GM18499 (cell line): ENCODE measurements around the gene SPATA19.
A peak's percentile ranks its signal among the peaks of the same experiment; 100 is the strongest.
"Not testable (repeated sequence)": the region's sequence is repeated elsewhere in the genome, so short reads cannot be mapped to it uniquely, and the experiment has no call there.

ENCODE experiments used
- ATAC-seq: cut with Tn5 transposase; IDR thresholded peaks from one replicate; pipeline ENCODE4 v1.9.1; 2021; ENCODE audit warnings: moderate number of reproducible peaks; ENCODE audit not compliant: insufficient read depth, unreplicated experiment

Gene SPATA19, protein sequence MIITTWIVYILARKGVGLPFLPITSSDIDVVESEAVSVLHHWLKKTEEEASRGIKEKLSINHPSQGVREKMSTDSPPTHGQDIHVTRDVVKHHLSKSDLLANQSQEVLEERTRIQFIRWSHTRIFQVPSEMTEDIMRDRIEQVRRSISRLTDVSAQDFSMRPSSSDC

DNA sequence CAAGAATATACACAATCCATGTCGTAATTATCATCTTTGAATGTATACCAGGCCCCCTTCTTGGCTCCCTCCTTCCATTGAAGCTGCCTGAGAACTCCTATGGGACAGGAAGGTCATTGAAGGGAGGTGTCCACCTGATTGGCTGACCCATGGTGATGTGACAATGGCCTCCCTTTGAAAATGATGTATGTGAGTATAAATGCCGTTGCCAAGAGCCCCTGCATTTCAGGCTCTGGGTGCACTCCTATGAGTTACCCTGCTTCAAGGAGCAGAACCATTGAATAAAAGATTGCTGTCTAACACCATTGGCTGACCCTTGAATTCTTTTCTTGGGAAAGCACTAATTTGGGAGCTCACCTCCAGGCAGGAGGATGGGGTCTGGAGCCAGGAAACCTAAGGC is at the start of gene SPATA19:
SPATA19 (minus strand) TSS at position 101 of the 400 bp plus-strand sequence; CDS start at position 34, 67 bp downstream.
- no peak for ATAC-seq

DNA sequence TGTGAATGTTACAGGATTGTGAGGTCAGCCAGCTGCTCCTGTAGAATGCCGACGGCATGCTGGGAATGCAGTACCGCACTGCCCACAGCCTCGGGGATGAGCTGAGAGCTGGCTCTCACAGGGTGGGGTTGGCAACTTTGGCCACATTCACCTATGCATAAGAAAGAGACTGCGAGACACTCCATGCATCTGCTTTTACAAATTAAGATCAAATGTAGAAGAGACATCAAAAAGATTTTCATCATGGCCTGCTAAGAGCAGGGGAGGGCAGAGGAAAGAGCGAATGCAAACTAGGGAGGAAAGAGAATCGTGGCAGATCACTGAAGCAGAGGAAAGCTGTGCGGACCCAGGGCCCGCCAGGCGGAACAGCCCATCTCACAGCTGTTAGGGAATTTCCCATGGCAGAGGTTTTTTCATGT is 49.8 kb upstream of the SPATA19 start:
- ATAC-seq = peak; percentile 42

DNA sequence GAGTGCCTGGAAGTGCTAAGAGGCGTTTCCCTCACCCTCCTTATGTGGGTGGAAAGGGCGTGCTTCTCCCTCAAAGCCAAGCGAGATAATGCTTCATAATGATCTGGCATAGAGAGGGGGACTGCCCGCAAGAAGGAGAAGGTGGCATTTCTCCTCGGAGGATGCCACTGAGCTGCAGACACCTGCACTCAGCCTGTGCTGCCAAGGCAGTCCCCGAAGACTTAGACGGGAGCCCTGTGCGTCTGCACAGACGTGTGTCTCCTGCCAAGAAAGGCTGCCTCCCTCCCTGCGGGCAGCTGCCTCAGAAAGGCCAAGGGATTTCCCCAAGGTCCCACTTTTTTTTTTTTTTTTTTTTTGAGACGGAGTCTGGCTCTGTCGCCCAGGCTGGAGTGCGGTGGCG is 48.1 kb upstream of the SPATA19 start:
- no peak for ATAC-seq

DNA sequence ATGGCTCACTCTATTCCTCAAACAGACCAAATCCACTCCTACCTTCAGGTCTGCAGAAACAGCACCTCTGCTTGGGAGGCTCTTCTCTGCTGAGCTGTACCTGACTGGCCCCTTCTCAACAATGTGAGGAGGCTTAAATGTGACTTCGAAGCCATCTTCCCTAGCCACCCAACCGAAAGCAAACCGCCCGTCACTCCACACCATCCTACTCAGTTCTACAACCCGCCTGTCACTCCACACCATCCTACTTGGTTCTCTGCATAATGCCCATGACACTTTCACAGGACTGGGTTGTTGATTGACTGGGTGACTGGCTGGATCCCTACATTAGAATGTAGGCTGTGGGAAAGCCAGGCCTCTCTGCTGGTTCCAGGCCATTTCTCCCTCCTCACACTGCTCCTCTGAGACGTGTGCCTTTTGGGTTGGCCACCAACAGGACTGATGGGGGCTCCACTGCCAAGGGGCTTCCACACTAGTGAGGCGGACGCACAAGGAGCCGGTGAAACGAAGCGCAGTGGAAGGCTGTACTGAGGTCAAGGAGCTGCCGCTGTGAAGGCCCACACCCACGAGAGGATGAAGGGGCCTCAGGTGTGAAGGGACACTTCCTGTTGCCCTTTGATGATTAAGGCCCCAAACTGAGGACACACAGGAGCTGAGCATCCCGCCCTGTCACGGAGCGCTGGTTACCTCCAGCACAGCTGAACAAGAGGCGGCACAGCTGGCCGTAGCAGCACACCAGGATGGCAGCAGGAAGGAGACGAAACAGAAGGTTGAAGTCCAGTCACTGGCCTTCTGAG is 47.5 kb upstream of the SPATA19 start:
- ATAC-seq = no peak

DNA sequence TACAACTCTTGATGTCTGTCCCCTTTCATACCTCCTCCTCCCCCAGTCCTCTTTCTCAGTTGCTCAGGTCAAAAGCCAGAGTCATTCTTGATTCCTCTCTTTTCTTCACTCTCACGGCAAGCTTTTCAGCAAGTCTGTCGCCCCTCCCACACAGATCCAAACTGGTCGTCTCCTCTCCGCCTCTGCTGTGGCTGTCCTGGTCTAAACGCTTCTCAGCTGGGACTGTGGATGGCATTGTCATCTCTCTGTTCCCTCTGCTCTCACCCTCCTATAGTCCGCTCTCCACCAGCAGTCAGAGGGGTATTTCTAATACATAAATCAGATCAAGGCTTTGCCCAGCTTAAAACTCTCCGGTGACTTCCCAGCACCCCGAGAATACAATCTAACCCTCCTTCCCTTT is 46.8 kb upstream of the SPATA19 start:
- ATAC-seq = no peak

DNA sequence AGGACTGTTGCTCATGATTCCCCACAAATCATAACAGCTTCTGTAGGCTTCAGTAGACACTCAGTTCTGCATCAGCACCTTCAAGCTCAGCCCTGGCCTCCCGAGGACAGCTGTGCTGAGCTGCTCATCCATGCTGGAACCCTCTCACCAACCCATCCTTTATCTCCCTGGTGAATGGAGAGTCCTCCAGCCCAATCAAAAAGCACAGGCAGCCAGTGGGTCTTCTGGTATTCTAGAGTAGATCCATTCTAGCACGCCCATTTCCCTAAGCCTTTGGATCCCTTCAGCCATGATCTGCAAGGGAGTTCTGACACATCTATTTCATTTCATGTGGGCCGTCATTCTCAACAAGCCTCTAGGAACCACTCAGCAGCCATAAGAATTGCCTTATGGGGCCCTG is 44.6 kb upstream of the SPATA19 start:
- no peak for ATAC-seq

DNA sequence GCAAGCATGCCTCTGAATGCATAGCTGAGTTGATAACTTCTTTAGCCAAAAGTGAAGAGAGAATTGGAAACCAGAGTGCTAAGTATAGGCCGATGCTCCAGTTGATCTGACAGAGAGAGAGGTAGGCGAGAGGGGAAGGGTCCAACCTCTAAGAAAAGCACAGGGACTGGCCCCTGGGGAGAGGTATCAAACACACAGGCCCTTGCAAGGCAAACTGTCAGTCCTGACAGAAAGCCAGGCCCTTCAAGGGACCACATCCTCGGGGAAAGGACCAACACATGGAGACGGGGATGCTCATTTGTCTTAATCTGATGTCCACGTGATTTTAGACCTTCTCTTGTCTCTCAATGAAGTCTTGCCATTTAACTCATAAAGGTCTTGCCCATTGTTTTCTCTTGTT is 43.9 kb upstream of the SPATA19 start:
- no peak for ATAC-seq

DNA sequence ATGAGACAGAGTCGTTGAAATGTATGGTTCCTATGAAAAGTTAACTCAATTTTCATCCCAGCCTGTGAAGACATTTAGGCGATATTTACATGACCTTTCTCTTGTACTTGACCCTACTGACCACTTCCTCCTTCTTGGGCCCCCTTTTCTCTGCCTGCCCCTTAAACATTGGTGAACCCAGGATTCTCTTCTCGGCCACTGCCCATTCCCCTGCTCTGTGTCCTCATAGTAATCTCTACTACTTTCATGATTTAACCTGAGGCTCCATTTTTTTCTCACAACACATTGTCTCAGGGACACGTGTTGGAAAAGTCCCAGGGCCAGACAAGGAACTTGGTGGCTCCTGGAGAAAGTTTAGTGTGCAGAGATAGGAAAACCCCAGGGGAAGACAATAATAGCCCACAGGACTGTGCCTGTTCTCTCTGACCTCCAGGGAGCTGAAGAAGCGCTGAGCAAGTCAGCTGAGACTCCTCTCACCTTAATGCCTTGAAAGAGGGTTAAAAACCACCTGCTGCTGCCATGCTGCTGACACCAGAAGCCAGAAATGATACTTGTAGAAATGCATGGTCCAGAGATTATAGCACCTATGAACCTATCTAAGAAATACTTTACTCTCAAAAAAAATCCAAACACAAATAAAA is 42.5 kb upstream of the SPATA19 start:
- ATAC-seq = no peak

DNA sequence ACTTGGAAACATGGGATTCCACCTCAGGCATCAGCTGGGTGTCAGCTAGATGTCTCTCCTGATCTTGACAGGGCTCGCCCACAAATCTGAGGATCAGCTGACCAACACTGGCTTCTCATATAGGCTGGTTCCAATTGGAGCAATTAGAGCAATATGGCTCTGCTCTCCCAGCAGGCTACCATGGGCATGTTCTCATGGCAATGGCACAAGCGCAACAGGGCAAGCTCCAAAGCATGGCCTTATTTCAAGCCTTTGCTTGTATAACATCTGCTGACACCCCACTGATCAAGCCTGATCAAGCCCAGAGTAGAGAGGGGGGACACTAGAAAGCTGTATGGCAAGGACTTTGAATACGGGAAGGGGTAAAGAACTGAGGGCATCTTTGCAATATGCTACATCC is 40.7 kb upstream of the SPATA19 start:
- no peak for ATAC-seq

DNA sequence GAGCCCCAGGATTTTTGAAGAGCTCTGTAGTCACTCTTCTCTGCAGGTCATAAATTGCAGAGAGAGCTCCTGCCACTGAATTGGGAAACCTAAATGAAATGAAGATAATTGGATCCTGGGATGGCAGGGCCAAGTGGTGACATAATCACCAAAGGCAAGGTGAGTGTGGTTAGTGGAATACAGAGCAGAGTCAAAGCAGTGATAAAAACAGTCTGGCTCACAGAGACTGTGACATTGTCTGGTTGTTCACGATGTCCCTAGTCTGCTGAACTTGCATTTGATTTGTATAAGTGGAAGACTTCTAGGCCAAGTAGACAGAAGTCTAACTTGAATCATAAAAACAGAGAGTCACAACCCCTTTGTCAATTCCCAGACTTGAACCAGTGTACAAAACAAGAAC is 26.8 kb upstream of the SPATA19 start:
- no peak for ATAC-seq

DNA sequence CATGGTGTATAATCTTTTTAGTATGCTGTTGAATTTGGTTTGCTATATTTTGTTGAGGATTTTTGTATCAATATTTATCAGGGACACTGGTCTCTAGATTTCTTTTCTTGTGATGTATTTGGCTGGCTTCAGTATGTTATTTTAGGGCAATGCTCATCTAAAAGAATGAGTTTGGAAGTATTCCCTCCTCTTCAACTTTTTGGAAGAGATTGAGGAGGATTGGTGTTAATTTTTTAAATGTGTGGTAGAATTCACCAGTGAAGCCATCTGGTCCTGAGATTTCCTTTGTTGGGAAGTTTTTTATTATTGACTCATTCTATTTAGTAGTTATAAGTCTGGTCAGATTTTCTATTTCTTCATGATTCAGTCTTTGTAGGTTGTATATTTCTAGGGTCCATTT is 22.1 kb upstream of the SPATA19 start:
- no peak for ATAC-seq

DNA sequence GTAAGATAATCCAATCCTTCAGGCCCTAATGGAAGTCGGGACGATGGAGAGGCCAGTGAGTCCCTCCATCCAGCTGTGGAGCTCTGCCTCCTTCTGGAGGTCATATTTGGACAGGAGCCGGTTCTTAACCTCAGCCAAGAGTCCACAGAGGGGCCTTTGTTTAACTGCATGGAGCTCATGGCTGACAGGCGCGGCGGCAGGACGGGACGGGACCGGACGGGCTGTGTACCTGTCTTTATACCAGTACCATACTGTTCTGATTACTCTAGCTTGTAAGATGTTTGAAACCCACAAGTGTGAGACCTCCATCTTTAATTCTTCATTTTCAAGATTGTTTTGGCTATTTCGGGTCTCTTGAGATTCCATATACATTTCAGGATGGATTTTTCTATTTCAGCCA is 20.2 kb upstream of the SPATA19 start:
- ATAC-seq = no peak

DNA sequence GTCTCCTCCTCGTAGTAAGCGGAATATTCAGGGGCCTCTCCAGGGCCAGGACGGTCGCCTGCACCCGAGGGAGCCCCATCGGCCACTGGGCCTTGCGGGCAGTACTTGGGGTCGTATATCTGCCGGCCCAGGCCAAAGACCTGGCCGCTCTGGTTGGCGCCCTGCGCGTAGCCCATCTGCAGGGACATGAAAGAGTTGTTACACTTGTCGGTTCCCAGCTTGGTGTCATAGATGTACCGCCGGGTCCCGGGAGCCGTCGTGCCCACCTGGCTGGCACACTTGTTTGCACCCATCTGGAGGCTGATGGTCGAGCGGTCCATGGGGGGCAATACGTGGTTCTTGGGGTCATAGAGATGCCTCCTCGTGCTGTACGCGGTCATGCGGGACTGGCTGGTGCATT is 19.4 kb upstream of the SPATA19 start:
- ATAC-seq = no peak

DNA sequence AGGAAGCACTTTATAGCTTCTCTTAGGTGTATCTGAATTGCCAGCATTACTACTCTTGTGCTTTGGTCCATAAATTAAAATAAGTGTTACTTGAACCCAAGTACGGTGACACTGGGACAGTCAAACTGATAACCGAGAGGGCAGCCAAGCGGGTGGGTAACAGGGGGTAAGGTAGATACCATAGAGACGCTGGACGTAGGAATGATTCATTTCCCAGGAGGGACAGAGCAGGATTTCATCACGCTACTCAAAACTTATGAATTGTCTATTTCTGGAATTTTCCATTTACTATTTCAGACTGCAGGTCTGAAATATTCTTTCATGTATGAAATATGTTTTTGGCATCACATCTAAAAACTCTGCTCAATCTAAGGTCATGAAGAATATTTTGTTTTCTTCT is 14.8 kb upstream of the SPATA19 start:
- ATAC-seq = no peak

DNA sequence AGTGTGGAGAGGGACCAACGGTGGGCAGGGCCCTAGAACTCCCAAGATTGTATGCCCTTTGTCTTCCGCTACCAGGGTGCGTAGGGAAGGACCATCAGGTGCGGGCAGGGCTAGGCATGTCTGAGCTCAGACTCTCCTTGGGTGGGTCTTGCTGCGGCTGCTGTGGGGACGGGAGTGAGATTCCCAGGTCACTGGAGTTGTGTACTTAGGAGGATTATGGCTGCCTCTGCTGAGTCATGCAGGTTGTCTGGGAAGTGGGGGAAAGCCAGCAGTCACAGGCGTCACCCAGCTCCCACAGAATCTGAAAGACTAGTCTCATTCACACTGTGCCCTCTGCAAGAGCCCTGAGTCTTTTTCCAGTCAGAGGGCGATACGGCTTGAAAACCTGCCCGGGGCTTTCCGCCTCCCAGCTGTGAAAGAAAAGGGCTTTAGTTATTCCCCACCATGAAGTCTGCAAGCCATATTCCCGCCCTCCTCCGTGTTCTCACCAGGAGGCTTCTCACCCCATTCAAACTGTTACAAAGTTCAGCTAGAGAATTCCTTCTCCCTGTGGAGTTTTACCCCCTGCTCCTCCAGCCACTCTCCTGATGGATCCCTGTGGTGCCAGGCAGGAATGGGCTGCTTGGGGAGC is 9.1 kb upstream of the SPATA19 start:
- ATAC-seq = not testable (repeated sequence)

DNA sequence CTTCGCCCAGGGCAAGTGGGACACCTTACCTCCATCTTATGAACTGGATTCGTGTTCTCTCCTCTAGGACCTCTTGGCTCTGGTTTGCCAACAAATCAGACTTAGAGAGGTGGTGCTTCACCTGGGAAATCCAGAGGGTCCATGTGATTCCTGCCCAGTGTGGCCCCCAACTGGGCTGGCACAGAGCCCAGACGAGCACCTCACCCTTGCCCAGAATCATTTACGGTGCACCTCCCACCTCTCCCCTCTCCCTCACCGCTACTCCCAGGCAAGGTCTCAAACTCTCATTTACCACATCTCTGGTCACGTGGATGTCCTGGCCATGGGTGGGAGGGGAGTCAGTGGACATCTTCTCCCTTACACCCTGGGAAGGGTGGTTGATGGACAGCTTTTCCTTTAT is 1.1 kb downstream of the SPATA19 start:
- no peak for ATAC-seq

DNA sequence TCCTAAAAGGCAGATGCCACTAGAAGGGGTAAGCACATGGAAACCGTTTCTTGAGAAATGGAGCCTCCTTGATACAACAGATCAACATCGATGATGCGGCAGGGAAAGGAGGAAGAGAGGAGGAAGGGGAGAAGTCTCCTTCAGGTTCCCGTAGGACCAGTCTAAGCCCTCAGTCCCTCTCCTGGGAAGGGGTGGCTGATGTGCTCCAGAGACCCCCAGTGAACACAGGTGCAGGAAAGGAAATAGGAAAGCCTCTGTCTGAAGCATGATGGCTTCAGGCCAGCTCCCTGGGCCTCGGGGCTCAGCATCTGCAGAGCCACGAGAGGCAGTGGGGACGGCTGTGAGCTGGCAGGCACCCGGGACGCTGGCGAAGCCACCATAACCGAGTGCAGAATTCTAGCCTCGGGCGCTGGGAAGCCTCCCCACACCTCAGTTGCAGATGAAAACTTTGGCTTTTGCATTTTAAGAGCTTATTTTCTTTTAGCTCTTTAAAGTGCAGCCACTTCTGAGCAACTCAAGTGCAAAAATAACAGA is 1.8 kb downstream of the SPATA19 start:
- no peak for ATAC-seq

DNA sequence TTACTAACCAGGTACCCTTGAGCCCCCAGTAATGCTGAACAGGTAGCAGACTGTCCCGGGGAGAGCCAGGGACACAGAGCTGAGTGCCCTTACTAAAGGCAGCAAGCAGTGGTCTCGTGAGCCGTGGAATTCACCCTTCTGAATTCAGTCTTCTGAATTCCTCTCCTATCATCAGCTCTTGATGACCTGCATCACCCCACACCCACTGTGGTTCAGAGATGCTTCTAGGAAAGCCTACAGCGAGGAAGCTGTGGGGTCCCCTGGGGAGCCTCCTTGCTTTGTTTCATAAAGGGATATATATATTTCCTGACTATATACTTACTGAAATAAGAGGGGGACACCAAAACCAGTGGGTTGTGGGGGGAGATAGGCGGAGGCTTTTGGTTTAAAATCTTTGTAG is 2.6 kb downstream of the SPATA19 start:
- ATAC-seq = no peak

DNA sequence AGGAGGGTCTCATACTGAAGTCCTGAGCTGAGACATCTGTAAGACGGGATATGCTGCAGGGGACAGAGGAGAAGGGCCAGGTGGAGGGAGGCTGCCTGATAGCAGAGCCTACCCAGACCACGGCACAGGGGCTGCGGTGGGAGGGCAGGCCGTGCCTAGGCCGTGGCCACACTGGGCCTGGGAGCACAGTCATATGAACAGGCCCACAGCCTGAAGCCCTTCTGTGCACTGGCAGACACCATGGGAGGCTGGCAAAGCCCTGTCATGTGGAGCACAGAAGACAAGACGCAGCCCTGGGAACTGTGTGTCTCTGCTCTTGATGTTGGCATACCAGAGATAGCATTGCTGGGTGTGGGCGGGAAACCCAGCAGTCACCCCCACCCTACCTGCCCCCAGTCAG is 3.3 kb downstream of the SPATA19 start:
- ATAC-seq = no peak

DNA sequence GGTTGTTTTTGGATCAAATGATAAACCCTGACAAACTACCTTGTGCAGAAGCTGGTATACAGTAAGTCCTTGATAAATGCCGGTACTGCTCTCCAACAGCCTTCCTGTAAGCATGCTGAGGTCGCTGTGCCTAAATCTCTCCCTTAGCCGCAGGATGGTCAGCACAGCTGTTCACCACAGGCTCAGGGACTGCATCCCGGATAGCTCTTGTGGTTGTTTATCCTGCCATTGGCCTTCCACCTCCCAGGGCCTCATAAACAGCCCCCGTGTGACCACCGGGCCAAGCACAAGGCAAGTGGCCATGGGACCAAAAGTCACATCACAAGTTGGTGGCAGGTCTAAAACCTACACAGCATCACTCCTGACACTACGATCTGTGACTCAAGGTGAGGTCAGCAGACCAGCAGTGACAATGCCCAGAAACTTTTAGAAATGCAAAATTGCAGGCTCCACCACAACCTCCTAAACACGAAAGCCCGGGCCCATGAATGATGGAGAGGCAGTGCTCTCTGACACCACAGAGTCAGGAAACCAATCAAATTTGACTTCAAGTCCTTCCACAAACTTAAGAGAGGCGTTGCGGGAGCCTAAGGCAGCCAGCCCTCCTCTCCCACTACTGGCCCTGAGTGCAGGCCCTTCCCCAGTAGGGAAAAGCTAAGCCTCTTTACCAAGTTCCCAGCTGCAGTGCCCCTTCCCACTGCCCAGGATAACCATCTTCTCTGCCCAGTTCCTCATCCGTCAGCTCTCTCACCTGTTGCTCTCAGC is 3.9 kb downstream of the SPATA19 start:
- no peak for ATAC-seq
